Trophoblast cell (in vitro differentiated cells and primary cell): ENCODE results near the gene NTF4.
A peak's percentile ranks its signal among the peaks of the same experiment; 100 is the strongest.

ENCODE experiments used
- DNase-seq, 2 donors: peaks; one replicate each; pipeline ENCODE4 v3.0.0-alpha.2; 2016
- H2AFZ ChIP-seq: 2 replicates; pipeline ENCODE4 v1.6.1; 2013; ENCODE audit warnings: low read length, moderate library complexity, mild to moderate bottlenecking; ENCODE audit not compliant: insufficient read depth, poor library complexity
- H2AK5ac ChIP-seq: 2 replicates; pipeline ENCODE4 v1.6.1; 2013; ENCODE audit warnings: mild to moderate bottlenecking, low read length
- H2BK120ac ChIP-seq: 2 replicates; pipeline ENCODE4 v1.6.1; 2013; ENCODE audit warnings: low read length, mild to moderate bottlenecking, moderate library complexity; ENCODE audit not compliant: insufficient read depth, poor library complexity
- H2BK12ac ChIP-seq: 2 replicates; pipeline ENCODE4 v1.6.1; 2013; ENCODE audit warnings: mild to moderate bottlenecking, low read length, moderate library complexity
- H2BK5ac ChIP-seq: 2 replicates; pipeline ENCODE4 v1.6.1; 2013; ENCODE audit warnings: low read length, low read depth, moderate library complexity, mild to moderate bottlenecking; ENCODE audit not compliant: poor library complexity
- H3K14ac ChIP-seq: 2 replicates; pipeline ENCODE4 v1.6.1; 2013; ENCODE audit warnings: mild to moderate bottlenecking, low read length
- H3K18ac ChIP-seq: 2 replicates; pipeline ENCODE4 v1.6.1; 2013; ENCODE audit warnings: mild to moderate bottlenecking, low read length
- H3K23ac ChIP-seq: 2 replicates; pipeline ENCODE4 v1.6.1; 2013; ENCODE audit warnings: low read length
- H3K27ac ChIP-seq: 2 replicates; pipeline ENCODE4 v1.5.1; 2013; ENCODE audit warnings: low read depth, mild to moderate bottlenecking, inconsistent platforms, low read length, moderate library complexity
- H3K27me3 ChIP-seq: 2 replicates; pipeline ENCODE4 v1.6.1; 2013; ENCODE audit warnings: inconsistent platforms, mild to moderate bottlenecking, low read length, moderate library complexity; ENCODE audit not compliant: insufficient read depth
- H3K36me3 ChIP-seq, 2 experiments: 1 replicate in 1 of 2; 2 replicates in 1 of 2; pipeline ENCODE4 v1.6.1; 2013; ENCODE audit warnings: low read length in 2 of 2, mild to moderate bottlenecking in 2 of 2, moderate library complexity in 1 of 2; ENCODE audit not compliant: insufficient read depth in 2 of 2, control insufficient read depth in 1 of 2
- H3K4ac ChIP-seq: 2 replicates; pipeline ENCODE4 v1.6.1; 2013; ENCODE audit warnings: low read depth, mild to moderate bottlenecking, low read length, moderate library complexity
- H3K4me1 ChIP-seq, 2 experiments: 1 replicate in 1 of 2; 2 replicates in 1 of 2; pipeline ENCODE4 v1.6.1; 2013; ENCODE audit warnings: low read length in 2 of 2, mild to moderate bottlenecking in 2 of 2, moderate library complexity in 1 of 2; ENCODE audit not compliant: insufficient read depth in 2 of 2, control insufficient read depth in 1 of 2
- H3K4me2 ChIP-seq: 2 replicates; pipeline ENCODE4 v1.6.1; 2013; ENCODE audit warnings: inconsistent platforms, mild to moderate bottlenecking, low read length, moderate library complexity
- H3K4me3 ChIP-seq: 2 replicates; pipeline ENCODE4 v1.5.1; 2013; ENCODE audit warnings: mild to moderate bottlenecking, low read depth, low read length, inconsistent platforms
- H3K79me1 ChIP-seq: one replicate; pipeline ENCODE4 v1.6.1; 2013; ENCODE audit warnings: low read length
- H3K79me2 ChIP-seq: 2 replicates; pipeline ENCODE4 v1.6.1; 2013; ENCODE audit warnings: low read length, mild to moderate bottlenecking; ENCODE audit not compliant: control insufficient read depth, insufficient read depth, poor library complexity
- H3K9ac ChIP-seq: 2 replicates; pipeline ENCODE4 v1.6.1; 2013; ENCODE audit warnings: mild to moderate bottlenecking, low read length
- H3K9me3 ChIP-seq: 2 replicates; pipeline ENCODE4 v1.6.1; 2013; ENCODE audit warnings: low read depth, mild to moderate bottlenecking, control low read depth, inconsistent platforms, low read length; ENCODE audit not compliant: insufficient read depth
- H4K12ac ChIP-seq: 2 replicates; pipeline ENCODE4 v1.6.1; 2013; ENCODE audit warnings: low read depth, mild to moderate bottlenecking, low read length, moderate library complexity
- H4K8ac ChIP-seq: 2 replicates; pipeline ENCODE4 v1.6.1; 2013; ENCODE audit warnings: low read depth, mild to moderate bottlenecking, low read length, moderate library complexity
- H4K91ac ChIP-seq: one replicate; pipeline ENCODE4 v1.6.1; 2013; ENCODE audit warnings: low read depth, mild to moderate bottlenecking, low read length, moderate library complexity
- WGBS: extraction: QIAGEN DNeasy Blood & Tissue Kit; methylation state at CpG from one replicate; pipeline ENCODE4 v1.1.7; 2013; ENCODE audit warnings: missing lambda C conversion rate; ENCODE audit not compliant: insufficient read length, insufficient coverage; ENCODE audit errors: extremely low coverage; 5-methylcytosine and 5-hydroxymethylcytosine counted together

Gene NTF4

DNA sequence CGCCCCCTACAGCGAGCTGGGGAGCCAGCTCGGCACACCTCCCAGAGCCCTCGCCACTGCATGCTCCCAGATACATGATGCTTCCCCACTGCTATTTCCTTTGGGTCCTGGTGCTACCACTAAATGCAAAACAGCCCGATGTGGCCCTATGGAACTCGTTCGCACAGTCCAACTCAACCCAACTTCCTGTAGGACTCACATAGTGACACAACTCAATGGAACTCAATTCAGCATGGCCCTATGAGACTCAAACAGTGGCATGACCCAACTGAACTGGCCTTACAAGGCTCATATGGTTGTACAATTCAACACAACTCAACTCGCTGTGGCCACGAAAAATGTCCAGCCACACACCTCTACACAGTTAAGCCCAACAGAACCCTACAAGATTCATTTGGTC is 4.4 kb upstream of the NTF4 start:
- no CpG with 5 or more reads among the region's 9 CpGs for WGBS
- Histone ChIP-seq H2AFZ (no peak overlapping the region), H3K9me3 (peaks cover 26% of the 10 kb centered on the region), H3K36me3 (no peaks in the 10 kb centered on the region), H4K8ac (no peak overlapping the region), H3K23ac (no peak overlapping the region), H3K27me3 (peaks cover 31% of the 10 kb centered on the region), H2BK120ac (no peak overlapping the region), H2BK12ac (no peak overlapping the region), H3K4ac (no peak overlapping the region), H3K27ac (no peak overlapping the region), H3K18ac (no peak overlapping the region), H3K79me2 (peaks cover 4% of the 10 kb centered on the region), H3K79me1 (peaks cover 17% of the 10 kb centered on the region), H3K4me3 (no peak overlapping the region), H3K9ac (no peak overlapping the region), H4K91ac (no peak overlapping the region), H2BK5ac (no peak overlapping the region), H2AK5ac (no peak overlapping the region), H3K4me1 (peaks cover 13 to 21% of the 10 kb centered on the region in 2 experiments), H3K14ac (no peak overlapping the region), H4K12ac (no peak overlapping the region), H3K4me2 (no peak overlapping the region)
- DNase-seq: no peak

DNA sequence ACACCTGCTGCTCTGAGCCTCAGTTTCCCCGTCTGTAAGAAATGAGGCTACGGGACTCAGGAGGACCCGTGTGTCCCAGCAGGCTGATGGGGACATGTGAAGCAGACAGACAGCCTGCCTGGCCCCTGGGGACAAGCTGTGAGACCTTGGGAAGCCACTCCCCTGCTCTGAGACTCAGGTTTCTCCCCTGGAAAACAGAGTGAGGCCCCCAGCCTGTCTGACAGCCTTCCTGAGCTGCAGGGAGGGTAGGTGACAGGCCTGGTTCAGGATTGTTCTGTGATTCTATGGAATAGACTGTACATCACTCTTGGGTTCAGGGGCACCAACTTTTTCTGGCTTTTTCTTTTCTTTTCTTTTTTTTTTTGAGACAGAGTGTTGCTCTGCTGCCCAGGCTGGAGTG is 2.9 kb upstream of the NTF4 start:
- H3K9ac ChIP-seq: no peak overlapping the region
- H3K18ac ChIP-seq: no peak overlapping the region
- no peak overlapping the region for H3K27ac ChIP-seq
- peaks cover 17% of the 10 kb centered on the region for H3K79me1 ChIP-seq
- H2AFZ ChIP-seq: no peak overlapping the region
- no peak overlapping the region for H3K4me3 ChIP-seq
- peaks cover 26% of the 10 kb centered on the region for H3K9me3 ChIP-seq
- peaks cover 21 to 27% of the 10 kb centered on the region in 2 experiments for H3K4me1 ChIP-seq
- no peak overlapping the region for H3K14ac ChIP-seq
- WGBS: no CpG with 5 or more reads among the region's 3 CpGs
- H3K36me3 ChIP-seq: no peaks in the 10 kb centered on the region
- H3K27me3 ChIP-seq: peaks cover 22% of the 10 kb centered on the region
- no peak overlapping the region for H4K12ac ChIP-seq
- peaks cover 4% of the 10 kb centered on the region for H3K79me2 ChIP-seq
- H4K91ac ChIP-seq: no peak overlapping the region
- H4K8ac ChIP-seq: no peak overlapping the region
- H3K23ac ChIP-seq: no peak overlapping the region
- no peak overlapping the region for H3K4me2 ChIP-seq
- H2BK5ac ChIP-seq: no peak overlapping the region
- H3K4ac ChIP-seq: no peak overlapping the region
- H2BK120ac ChIP-seq: no peak overlapping the region
- no peak overlapping the region for H2BK12ac ChIP-seq
- no peak overlapping the region for H2AK5ac ChIP-seq
- no peak for DNase-seq

DNA sequence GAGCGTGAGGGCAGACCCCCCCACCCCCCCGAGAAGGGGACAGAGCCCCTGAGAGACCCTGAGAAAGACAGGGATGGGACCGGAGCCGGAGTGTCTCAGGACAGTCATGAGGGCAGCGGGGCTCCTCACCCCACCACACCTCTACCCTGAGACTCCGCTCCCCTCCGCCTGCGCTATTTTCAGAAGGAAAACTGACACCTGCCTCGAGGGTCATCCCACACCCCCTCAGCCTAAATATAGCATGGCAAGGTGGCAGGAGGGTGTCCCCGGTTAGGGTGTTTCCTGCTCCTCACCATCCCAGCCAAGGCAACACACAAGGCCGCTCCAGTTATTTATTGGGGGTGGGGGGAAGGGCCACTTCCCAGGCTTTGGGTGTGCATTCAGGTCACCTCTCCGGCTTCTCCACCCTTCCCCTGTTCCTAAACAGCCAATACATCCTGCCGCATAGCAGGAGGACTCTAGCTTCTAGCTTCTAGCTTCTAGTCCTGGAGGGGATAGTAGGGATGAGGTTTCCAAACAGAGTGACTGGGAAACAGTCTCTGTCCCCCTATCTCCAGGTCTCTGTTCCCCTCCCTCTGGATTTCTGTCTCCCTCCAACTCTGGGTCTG is 1.4 kb upstream of the NTF4 start:
- no peak overlapping the region for H3K23ac ChIP-seq
- no peak overlapping the region for H3K18ac ChIP-seq
- no peak overlapping the region for H3K27ac ChIP-seq
- peaks cover 17% of the 10 kb centered on the region for H3K79me1 ChIP-seq
- no peak overlapping the region for H3K4ac ChIP-seq
- no peak overlapping the region for H3K4me2 ChIP-seq
- H3K4me1 ChIP-seq: peaks cover 21 to 26% of the 10 kb centered on the region in 2 experiments
- H3K9me3 ChIP-seq: peaks cover 16% of the 10 kb centered on the region
- no peak overlapping the region for H4K12ac ChIP-seq
- H3K9ac ChIP-seq: no peak overlapping the region
- peak overlapping the region; percentile 89 for H4K91ac ChIP-seq
- H2BK5ac ChIP-seq: no peak overlapping the region
- WGBS: no CpG with 5 or more reads among the region's 13 CpGs
- peak overlapping the region; percentile 90 for H2AK5ac ChIP-seq
- no peak for DNase-seq
- H3K36me3 ChIP-seq: peaks cover 0 to 2% of the 10 kb centered on the region in 2 experiments
- H2AFZ ChIP-seq: peak overlapping the region; percentile 28
- H3K14ac ChIP-seq: peak overlapping the region; percentile 69
- peak overlapping the region; percentile 80 for H4K8ac ChIP-seq
- peaks cover 4% of the 10 kb centered on the region for H3K79me2 ChIP-seq
- H2BK120ac ChIP-seq: peak overlapping the region; percentile 44
- no peak overlapping the region for H3K4me3 ChIP-seq
- H2BK12ac ChIP-seq: peak overlapping the region; percentile 87
- H3K27me3 ChIP-seq: peaks cover 11% of the 10 kb centered on the region

DNA sequence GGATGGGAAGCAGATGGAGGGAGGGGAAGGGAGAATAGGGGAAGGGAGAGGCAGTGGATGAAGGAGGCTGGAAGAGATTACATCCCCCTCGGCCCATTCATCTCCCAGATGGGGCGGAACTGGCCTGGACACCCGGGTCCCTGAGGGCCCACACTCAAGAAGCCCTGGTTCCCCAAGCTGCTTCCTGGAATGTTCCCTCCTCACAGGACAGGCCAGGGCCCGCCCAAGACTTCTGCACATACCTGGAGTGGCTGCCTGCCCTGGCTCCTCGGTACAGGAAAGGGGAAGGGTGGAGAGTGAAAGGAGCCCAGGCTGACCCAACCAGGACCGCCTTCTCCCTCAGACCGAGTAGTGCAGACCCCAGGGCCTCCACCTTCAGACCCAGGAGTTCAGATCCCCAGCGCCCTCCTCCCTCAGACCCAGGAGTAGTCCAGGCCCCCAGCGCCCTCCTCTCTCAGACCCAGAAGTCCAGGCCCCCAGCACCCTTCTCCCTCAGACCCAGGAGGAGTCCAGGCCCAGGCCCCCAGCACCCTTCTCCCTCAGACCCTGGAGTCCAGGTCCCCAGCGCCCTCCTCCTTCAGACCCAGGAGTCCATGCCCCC is 489 bp downstream of the NTF4 start:
- H2BK5ac ChIP-seq: peak overlapping the region; percentile 77
- no CpG with 5 or more reads among the region's 10 CpGs for WGBS
- peaks cover 21 to 26% of the 10 kb centered on the region in 2 experiments for H3K4me1 ChIP-seq
- H2AK5ac ChIP-seq: peak overlapping the region; percentile 84
- H2AFZ ChIP-seq: peak overlapping the region; percentile 82
- peak; percentile 28 to 43 for DNase-seq
- peak overlapping the region; percentile 97 for H3K18ac ChIP-seq
- peak overlapping the region; percentile 85 for H3K14ac ChIP-seq
- H2BK120ac ChIP-seq: peak overlapping the region; percentile 96
- H3K27me3 ChIP-seq: no peaks in the 10 kb centered on the region
- peak overlapping the region; percentile 53 for H3K4me2 ChIP-seq
- H4K12ac ChIP-seq: peak overlapping the region; percentile 87
- peaks cover 0 to 2% of the 10 kb centered on the region in 2 experiments for H3K36me3 ChIP-seq
- peak overlapping the region; percentile 92 for H2BK12ac ChIP-seq
- no peak overlapping the region for H3K23ac ChIP-seq
- peaks cover 17% of the 10 kb centered on the region for H3K79me1 ChIP-seq
- H3K4ac ChIP-seq: peak overlapping the region; percentile 65
- H3K9me3 ChIP-seq: peaks cover 2% of the 10 kb centered on the region
- peak overlapping the region; percentile 45 for H3K4me3 ChIP-seq
- peaks cover 4% of the 10 kb centered on the region for H3K79me2 ChIP-seq
- peak overlapping the region; percentile 96 for H4K8ac ChIP-seq
- H3K9ac ChIP-seq: no peak overlapping the region
- H3K27ac ChIP-seq: peak overlapping the region; percentile 81
- H4K91ac ChIP-seq: peak overlapping the region; percentile 97
